Endothelial cell of umbilical vein (primary cell): ENCODE results near the gene HBA2. TPM values are rescaled to one million over a fixed set of nuclear protein-coding genes. Genes with fewer than 3 reads are reported as not detected.

ENCODE experiments used
- BruUV-seq: library from RNA; stranded (reverse); fragments of 400-500 nt; replicated peaks from 2 replicates; lab custom pipeline; 2021; lab: Mats Ljungman, UMichigan
- CTCF ChIA-PET: fragments of 300-600, 350-600 bp; sonication (Branson Sonifier 250); formaldehyde crosslinking; loops from one replicate; lab custom pipeline; 2021; ENCODE audit warnings: antibody characterized with exemption, inconsistent platforms; lab: Charles Lee
- POLR2A ChIA-PET: fragments of 300-600, 350-600 bp; sonication (Branson Sonifier 250); formaldehyde crosslinking; loops from one replicate; lab custom pipeline; 2021; ENCODE audit warnings: antibody characterized with exemption, inconsistent platforms; lab: Charles Lee
- DNase-seq: peaks from one replicate; pipeline ENCODE4 v3.0.0-alpha.2; 2011; ENCODE audit warnings: low read depth, low spot score
- FAIRE-seq: peaks from 2 replicates; lab custom pipeline; 2011; peaks lifted over from hg19 to GRCh38; lab: Jason Lieb, UNC
- H2AFZ ChIP-seq: 2 replicates; pipeline ENCODE4 v1.6.0; 2012; ENCODE audit warnings: low read depth, low read length, control low read depth, inconsistent platforms
- H3K27ac ChIP-seq: 2 replicates; pipeline ENCODE4 v1.5.1; 2011; ENCODE audit warnings: low read depth, mild to moderate bottlenecking, control low read depth, low read length, moderate library complexity; ENCODE audit not compliant: insufficient read depth
- H3K27me3 ChIP-seq, 2 experiments: 2 replicates each; pipeline versions ENCODE4 v1.6.0 to v1.6.1; 2011; ENCODE audit warnings: low read length in 2 of 2, mixed read lengths in 1 of 2; ENCODE audit not compliant: control insufficient read depth in 2 of 2, insufficient read depth in 2 of 2
- H3K36me3 ChIP-seq, 2 experiments: 2 replicates in 1 of 2; 3 replicates in 1 of 2; pipeline ENCODE4 v1.5.1; 2011; ENCODE audit warnings: low read length in 2 of 2, mild to moderate bottlenecking in 1 of 2, moderate library complexity in 1 of 2; ENCODE audit not compliant: control insufficient read depth in 2 of 2, insufficient read depth in 2 of 2; ENCODE audit errors: extremely low read depth in 1 of 2
- H3K4me1 ChIP-seq: 3 replicates; pipeline ENCODE4 v1.5.1; 2011; ENCODE audit warnings: mild to moderate bottlenecking, low read length; ENCODE audit not compliant: control insufficient read depth, insufficient read depth; ENCODE audit errors: extremely low read depth
- H3K4me2 ChIP-seq: 2 replicates; pipeline ENCODE4 v1.6.1; 2011; ENCODE audit warnings: low read length, control low read depth, mixed read lengths; ENCODE audit not compliant: insufficient read depth
- H3K4me3 ChIP-seq, 3 experiments: fragments of 200-600 bp in 1 of 3; sonication (generic), shearing (Covaris generic) in 1 of 3; replicated peaks in 1 of 3; 2 replicates each; pipeline ENCODE4 v1.5.1; 2011 to 2016; ENCODE audit warnings: control low read depth in 3 of 3, low read length in 3 of 3, mild to moderate bottlenecking in 2 of 3, inconsistent platforms in 1 of 3, low read depth in 1 of 3, moderate library complexity in 1 of 3; ENCODE audit not compliant: insufficient read depth in 1 of 3
- H3K79me2 ChIP-seq: 2 replicates; pipeline ENCODE4 v1.6.0; 2012; ENCODE audit warnings: low read length, inconsistent platforms; ENCODE audit not compliant: control insufficient read depth, insufficient read depth
- H3K9ac ChIP-seq: replicated peaks from 2 replicates; pipeline ENCODE3; 2011; ENCODE audit warnings: low read length, control low read depth; ENCODE audit not compliant: insufficient read depth; ENCODE audit errors: extremely low read depth
- H3K9me1 ChIP-seq: replicated peaks from 3 replicates; pipeline ENCODE4 v1.6.0; 2011; ENCODE audit warnings: mild to moderate bottlenecking, low read length; ENCODE audit not compliant: control insufficient read depth, insufficient read depth; ENCODE audit errors: extremely low read depth
- H3K9me3 ChIP-seq: replicated peaks from 2 replicates; pipeline ENCODE4 v1.5.1; 2012; ENCODE audit warnings: low read length, inconsistent platforms; ENCODE audit not compliant: control insufficient read depth, insufficient read depth
- H4K20me1 ChIP-seq: replicated peaks from 2 replicates; pipeline ENCODE3; 2011; ENCODE audit warnings: mild to moderate bottlenecking, low read length; ENCODE audit not compliant: control insufficient read depth, insufficient read depth; ENCODE audit errors: extremely low read depth
- FOS ChIP-seq: IDR thresholded peaks from 2 replicates; pipeline ENCODE4 v1.6.1; 2011; ENCODE audit warnings: mild to moderate bottlenecking, low read length, moderate library complexity, borderline replicate concordance; ENCODE audit not compliant: insufficient read depth
- MYC ChIP-seq: IDR thresholded peaks from one replicate; pipeline ENCODE4 v1.6.1; 2011; ENCODE audit warnings: mild to moderate bottlenecking, low read depth, low read length
- POLR2A ChIP-seq: IDR thresholded peaks from 2 replicates; pipeline ENCODE4 v1.6.1; 2012; ENCODE audit warnings: low read depth, mild to moderate bottlenecking, control low read depth, low read length
- dilution Hi-C: fragments of 300-500 bp; cut with MboI; formaldehyde crosslinking; loops from one replicate; pipeline ENCODE4 v1.15.0; 2019; ENCODE audit warnings: low sequenced_read_pairs; ENCODE audit not compliant: extremely low pct_ligation_motif_present
- intact Hi-C: fragments of 100-400 bp; cut with micrococcal nuclease; formaldehyde crosslinking; loops from one replicate; pipeline ENCODE4 v1.10.0; 2022
- polyA plus RNA-seq, 4 experiments: library from polyadenylated mRNA; depleted of rRNA in 3 of 4; stranded (reverse) in 3 of 4; unstranded in 1 of 4; fragments of >200 nt; gene quantifications; 2 replicates each; pipeline versions ENCODE4 v1.2.1 to v1.2.3, GENCODE V29; 2011 to 2012; ENCODE audit warnings: missing spikeins in 1 of 4
- total RNA-seq: library from RNA; stranded (reverse); gene quantifications from 2 replicates; pipeline ENCODE4 v1.2.3, GENCODE V29; 2021
- TF ChIP-seq, protein P1 (sequence below), 2 donors: IDR thresholded peaks; 1 replicate in 1 of 2; 2 replicates in 1 of 2; pipeline ENCODE4 v1.5.1; 2011; ENCODE audit warnings: low read length in 2 of 2, mild to moderate bottlenecking in 2 of 2, moderate library complexity in 2 of 2, control low read depth in 1 of 2, inconsistent platforms in 1 of 2, low read depth in 1 of 2; ENCODE audit not compliant: insufficient read depth in 1 of 2; ENCODE audit errors: extremely low read depth in 1 of 2
- TF ChIP-seq, protein P2 (sequence below): IDR thresholded peaks from 2 replicates; pipeline ENCODE4 v1.6.1; 2011; ENCODE audit not compliant: insufficient read depth, insufficient read length

Gene HBA2
- total and polyA plus RNA-seq, 2 donors (not counting 3 experiments of a cell fraction or from before 2014, with no cell fraction given) = not detected

DNA sequence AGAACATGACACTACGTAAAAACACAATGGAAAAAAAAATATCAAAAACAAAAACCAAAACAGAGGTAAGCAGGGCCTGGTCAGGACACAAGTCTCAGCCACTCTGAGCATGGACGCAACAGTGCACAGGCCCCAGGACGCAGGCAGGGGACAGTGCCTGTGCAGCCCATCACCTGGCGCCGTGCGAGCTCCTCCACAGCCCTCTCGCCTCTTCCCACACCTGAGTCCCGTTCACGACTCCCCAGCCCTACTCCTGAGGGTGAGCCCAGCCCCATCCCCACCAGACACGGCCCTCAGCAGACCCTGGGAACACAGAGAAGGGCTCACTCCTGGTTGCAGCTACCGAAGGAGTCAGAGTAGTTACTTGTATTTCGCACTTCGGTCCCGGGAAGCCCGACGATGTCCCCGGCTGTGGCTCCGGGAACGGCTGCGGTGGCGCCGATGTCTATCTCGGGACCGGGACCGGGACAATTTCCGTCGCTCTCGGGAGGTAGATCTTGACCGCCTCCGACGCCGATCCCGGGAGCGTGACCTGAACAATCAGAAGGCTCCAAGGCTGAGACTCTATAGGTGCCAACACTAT is 17.0 kb downstream of the HBA2 start:
- no peak overlapping the region for H3K27ac ChIP-seq
- ChIA-PET CTCF (interaction anchor here (1.8 kb wide), 1 partner anchor 9 kb away, joined by 5 read pairs; no protein-coding TSS in a partner anchor), POLR2A (no interaction called here)
- H2AFZ ChIP-seq = no peak overlapping the region
- no peaks in the 10 kb centered on the region for H4K20me1 ChIP-seq
- H3K9me1 ChIP-seq = no peaks in the 10 kb centered on the region
- dilution Hi-C loops (no loop called here), intact Hi-C loops (no loop called here)
- no peaks in the 10 kb centered on the region for H3K9me3 ChIP-seq
- H3K4me1 ChIP-seq = no peaks in the 10 kb centered on the region
- no TSS peak for BruUV-seq
- DNase-seq = no peak
- H3K9ac ChIP-seq = no peak overlapping the region
- H3K27me3 ChIP-seq = no peaks in the 10 kb centered on the region
- H3K36me3 ChIP-seq = peaks cover 20 to 51% of the 10 kb centered on the region in 2 experiments
- no peak for TF ChIP-seq MYC
- TF ChIP-seq, protein P1, sequence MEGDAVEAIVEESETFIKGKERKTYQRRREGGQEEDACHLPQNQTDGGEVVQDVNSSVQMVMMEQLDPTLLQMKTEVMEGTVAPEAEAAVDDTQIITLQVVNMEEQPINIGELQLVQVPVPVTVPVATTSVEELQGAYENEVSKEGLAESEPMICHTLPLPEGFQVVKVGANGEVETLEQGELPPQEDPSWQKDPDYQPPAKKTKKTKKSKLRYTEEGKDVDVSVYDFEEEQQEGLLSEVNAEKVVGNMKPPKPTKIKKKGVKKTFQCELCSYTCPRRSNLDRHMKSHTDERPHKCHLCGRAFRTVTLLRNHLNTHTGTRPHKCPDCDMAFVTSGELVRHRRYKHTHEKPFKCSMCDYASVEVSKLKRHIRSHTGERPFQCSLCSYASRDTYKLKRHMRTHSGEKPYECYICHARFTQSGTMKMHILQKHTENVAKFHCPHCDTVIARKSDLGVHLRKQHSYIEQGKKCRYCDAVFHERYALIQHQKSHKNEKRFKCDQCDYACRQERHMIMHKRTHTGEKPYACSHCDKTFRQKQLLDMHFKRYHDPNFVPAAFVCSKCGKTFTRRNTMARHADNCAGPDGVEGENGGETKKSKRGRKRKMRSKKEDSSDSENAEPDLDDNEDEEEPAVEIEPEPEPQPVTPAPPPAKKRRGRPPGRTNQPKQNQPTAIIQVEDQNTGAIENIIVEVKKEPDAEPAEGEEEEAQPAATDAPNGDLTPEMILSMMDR (IDR thresholded peaks at IDR 0.05; ENCODE audit: extremely low read depth in 1 of 2, insufficient read depth in 1 of 2, low read depth in 1 of 2, low read length in 2 of 2) = no peak
- no peak for TF ChIP-seq POLR2A
- TF ChIP-seq, protein P2, sequence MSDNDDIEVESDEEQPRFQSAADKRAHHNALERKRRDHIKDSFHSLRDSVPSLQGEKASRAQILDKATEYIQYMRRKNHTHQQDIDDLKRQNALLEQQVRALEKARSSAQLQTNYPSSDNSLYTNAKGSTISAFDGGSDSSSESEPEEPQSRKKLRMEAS = no peak
- TF ChIP-seq FOS = no peak
- H3K79me2 ChIP-seq = no peaks in the 10 kb centered on the region
- FAIRE-seq = no peak
- H3K4me2 ChIP-seq = no peak overlapping the region
- no peak overlapping the region for H3K4me3 ChIP-seq
